Measurements from ENCODE around the gene KCNT2. TPM values are rescaled to one million over a fixed set of nuclear protein-coding genes. Genes with fewer than 3 reads are reported as not detected.

The KCNT2 gene
- total RNA-seq, 1 experiment from 2014 or later = 9.1 TPM

DNA sequence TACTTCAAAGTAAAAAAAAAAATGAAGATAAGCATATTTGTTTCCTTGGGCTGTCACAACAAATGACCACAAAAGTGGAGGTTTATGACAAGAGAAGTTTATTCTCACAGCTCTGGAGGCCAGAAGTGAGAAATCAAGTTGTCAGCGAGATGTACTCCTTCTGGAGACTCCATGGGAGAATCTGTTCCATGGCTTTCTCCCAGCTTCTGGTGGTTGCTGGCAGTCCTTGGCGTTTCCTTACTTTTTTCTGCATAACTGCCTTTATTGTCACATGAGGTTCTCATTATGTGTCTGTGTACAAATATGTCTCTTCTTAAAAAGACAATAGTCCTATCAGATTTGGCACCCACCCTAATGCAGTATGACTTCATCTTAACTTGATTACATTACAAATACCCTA, 398.3 kb downstream of the KCNT2 start:
- Histone ChIP-seq H2BK120ac (ENCODE audit: low read depth, low read length, poor library complexity, severe bottlenecking) (no peak overlapping the region), H3K79me2 (ENCODE audit: insufficient read depth, low read length) (no peaks in the 10 kb centered on the region), H3K27me3 (ENCODE audit: insufficient read depth, low read length) (no peaks in the 10 kb centered on the region), H4K20me1 (ENCODE audit: control insufficient read depth, insufficient read depth, insufficient read length) (no peaks in the 10 kb centered on the region), H4K8ac (replicated peaks; ENCODE audit: insufficient read length, low read depth, low read length) (no peak overlapping the region), H3K9ac (ENCODE audit: extremely low read depth, insufficient read length, low read length) (no peak overlapping the region), H3K23me2 (ENCODE audit: insufficient read length, low read depth, low read length, poor library complexity, severe bottlenecking) (no peaks in the 10 kb centered on the region), H3K79me1 (ENCODE audit: insufficient read depth, low read depth, low read length, poor library complexity, severe bottlenecking) (no peaks in the 10 kb centered on the region), H3K18ac (ENCODE audit: insufficient read length, low read depth, low read length) (no peak overlapping the region), H3K14ac (ENCODE audit: insufficient read depth, low read length) (no peak overlapping the region), H3K4me2 (ENCODE audit: insufficient read depth, insufficient read length, low read length) (no peak overlapping the region), H2AFZ (ENCODE audit: low read length) (no peak overlapping the region), H3T11ph (ENCODE audit: low read length) (no peak overlapping the region), H2BK20ac (ENCODE audit: low read depth, low read length, poor library complexity, severe bottlenecking) (no peak overlapping the region), H3K27ac (ENCODE audit: insufficient read length, low read depth, low read length) (no peak overlapping the region), H3K4me1 (ENCODE audit: insufficient read depth, low read length) (peaks cover under 1% of the 10 kb centered on the region; the same call in 1 of the 2 replicates), H2BK15ac (ENCODE audit: low read depth, low read length) (no peak overlapping the region), H4K91ac (ENCODE audit: insufficient read length, low read depth, low read length) (no peak overlapping the region), H4K5ac (ENCODE audit: insufficient read length, low read depth, low read length) (no peak overlapping the region), H3K56ac (ENCODE audit: insufficient read length, low read depth, low read length) (no peak overlapping the region), H3K4ac (ENCODE audit: low read depth, low read length) (no peak overlapping the region), H3K23ac (ENCODE audit: insufficient read length, low read depth, low read length) (no peak overlapping the region), H2BK12ac (ENCODE audit: insufficient read length, low read depth, low read length) (no peak overlapping the region), H3K9me3 (ENCODE audit: control insufficient read depth, low read depth, low read length) (no peaks in the 10 kb centered on the region), H2AK5ac (ENCODE audit: insufficient read length, low read length) (no peak overlapping the region), H2BK5ac (ENCODE audit: insufficient read length, low read length) (no peak overlapping the region)
- TF ChIP-seq, protein P1, sequence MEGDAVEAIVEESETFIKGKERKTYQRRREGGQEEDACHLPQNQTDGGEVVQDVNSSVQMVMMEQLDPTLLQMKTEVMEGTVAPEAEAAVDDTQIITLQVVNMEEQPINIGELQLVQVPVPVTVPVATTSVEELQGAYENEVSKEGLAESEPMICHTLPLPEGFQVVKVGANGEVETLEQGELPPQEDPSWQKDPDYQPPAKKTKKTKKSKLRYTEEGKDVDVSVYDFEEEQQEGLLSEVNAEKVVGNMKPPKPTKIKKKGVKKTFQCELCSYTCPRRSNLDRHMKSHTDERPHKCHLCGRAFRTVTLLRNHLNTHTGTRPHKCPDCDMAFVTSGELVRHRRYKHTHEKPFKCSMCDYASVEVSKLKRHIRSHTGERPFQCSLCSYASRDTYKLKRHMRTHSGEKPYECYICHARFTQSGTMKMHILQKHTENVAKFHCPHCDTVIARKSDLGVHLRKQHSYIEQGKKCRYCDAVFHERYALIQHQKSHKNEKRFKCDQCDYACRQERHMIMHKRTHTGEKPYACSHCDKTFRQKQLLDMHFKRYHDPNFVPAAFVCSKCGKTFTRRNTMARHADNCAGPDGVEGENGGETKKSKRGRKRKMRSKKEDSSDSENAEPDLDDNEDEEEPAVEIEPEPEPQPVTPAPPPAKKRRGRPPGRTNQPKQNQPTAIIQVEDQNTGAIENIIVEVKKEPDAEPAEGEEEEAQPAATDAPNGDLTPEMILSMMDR (conservative IDR thresholded peaks at IDR 0.05) = no peak
- WGBS (ENCODE audit: extremely low coverage, insufficient read length, low lambda C conversion rate) = no CpG with 5 or more reads among the region's 2 CpGs
- Mint-ChIP-seq H3K4me3 (no peak overlapping the region), H3K9me3 (no peaks in the 10 kb centered on the region), H3K27me3 (ENCODE audit: low read depth) (no peaks in the 10 kb centered on the region), H3K27ac (no peak overlapping the region), H3K36me3 (ENCODE audit: insufficient read depth in 1 of 3, low read depth in 3 of 3) (no peaks in the 10 kb centered on the region), H3K4me1 (peaks cover under 1 to 4% of the 10 kb centered on the region in 2 experiments; a peak in 1 of 4 replicates)
- DNase-seq = no peak

All from H9 (cell line).